CD14-positive monocyte (primary cell): Measurements from ENCODE around the gene CEP72. TPM values are rescaled to one million over a fixed set of nuclear protein-coding genes. Genes with fewer than 3 reads are reported as not detected.
A peak's percentile ranks its signal among the peaks of the same experiment; 100 is the strongest.

Experiments
- DNase-seq, 3 donors: peaks; one replicate each; pipeline ENCODE4 v3.0.0-alpha.2; 2011 to 2022
- H2AFZ ChIP-seq: 2 replicates; pipeline ENCODE4 v1.6.0; 2012; ENCODE audit warnings: mild to moderate bottlenecking, low read depth, low read length, inconsistent platforms; ENCODE audit not compliant: insufficient read depth, poor library complexity, severe bottlenecking
- H3K27ac ChIP-seq, 2 donors: 1 replicate in 1 of 2; 2 replicates in 1 of 2; pipeline ENCODE4 v1.5.1; 2012 to 2013; ENCODE audit warnings: low read length in 2 of 2, control low read depth in 1 of 2, inconsistent platforms in 1 of 2, low read depth in 1 of 2, mild to moderate bottlenecking in 1 of 2
- H3K27me3 ChIP-seq, 2 donors: one replicate each; pipeline versions ENCODE4 v1.6.0 to v1.6.1; 2011 to 2013; ENCODE audit warnings: low read length in 2 of 2; ENCODE audit not compliant: control insufficient read depth in 2 of 2, insufficient read depth in 2 of 2
- H3K36me3 ChIP-seq, 2 donors: replicated peaks in 1 of 2; 1 replicate in 1 of 2; 2 replicates in 1 of 2; pipeline versions ENCODE4 v1.5.1 to v1.6.1; 2012 to 2013; ENCODE audit warnings: low read length in 2 of 2, control low read depth in 1 of 2, inconsistent platforms in 1 of 2, mild to moderate bottlenecking in 1 of 2; ENCODE audit not compliant: insufficient read depth in 2 of 2, control insufficient read depth in 1 of 2
- H3K4me1 ChIP-seq, 2 donors: 1 replicate in 1 of 2; 2 replicates in 1 of 2; pipeline versions ENCODE4 v1.5.1 to v1.6.1; 2012 to 2013; ENCODE audit warnings: low read length in 2 of 2, control low read depth in 1 of 2, inconsistent platforms in 1 of 2, mild to moderate bottlenecking in 1 of 2, moderate library complexity in 1 of 2; ENCODE audit not compliant: insufficient read depth in 2 of 2, control insufficient read depth in 1 of 2
- H3K4me2 ChIP-seq: replicated peaks from 2 replicates; pipeline ENCODE3; 2012; ENCODE audit warnings: low read length, moderate library complexity, mild to moderate bottlenecking; ENCODE audit not compliant: poor library complexity, severe bottlenecking; ENCODE audit errors: extremely low read depth
- H3K4me3 ChIP-seq, 3 experiments: fragments of 200-600 bp in 1 of 3; sonication (generic) in 1 of 3; replicated peaks in 1 of 3; 1 replicate in 2 of 3; 2 replicates in 1 of 3; pipeline ENCODE4 v1.5.1; 2011 to 2013; ENCODE audit warnings: low read length in 3 of 3, mild to moderate bottlenecking in 3 of 3, control low read depth in 2 of 3, low read depth in 2 of 3, inconsistent platforms in 1 of 3, moderate library complexity in 1 of 3
- H3K79me2 ChIP-seq: 2 replicates; pipeline ENCODE4 v1.6.0; 2012; ENCODE audit warnings: mild to moderate bottlenecking, control low read depth, inconsistent platforms, low read length, moderate library complexity; ENCODE audit not compliant: insufficient read depth
- H3K9ac ChIP-seq: 2 replicates; pipeline ENCODE4 v1.6.0; 2017; ENCODE audit warnings: low read length, mild to moderate bottlenecking; ENCODE audit not compliant: insufficient read depth, poor library complexity, severe bottlenecking
- H3K9me3 ChIP-seq, 2 donors: replicated peaks in 1 of 2; 1 replicate in 1 of 2; 2 replicates in 1 of 2; pipeline versions ENCODE4 v1.5.1 to v1.6.1; 2012 to 2013; ENCODE audit warnings: low read length in 2 of 2, control low read depth in 1 of 2; ENCODE audit not compliant: control insufficient read depth in 1 of 2, insufficient read depth in 1 of 2
- H4K20me1 ChIP-seq: 2 replicates; pipeline ENCODE4 v1.6.0; 2012; ENCODE audit warnings: mild to moderate bottlenecking, low read length, control low read depth, moderate library complexity; ENCODE audit not compliant: insufficient read depth
- H3K27ac Mint-ChIP-seq, 7 donors: one replicate each; pipeline ENCODE4 v1.8.0; 2020; ENCODE audit warnings: mild to moderate bottlenecking in 7 of 7, mixed read lengths in 7 of 7, moderate library complexity in 6 of 7, inconsistent platforms in 2 of 7
- H3K27me3 Mint-ChIP-seq, 3 donors: one replicate each; pipeline ENCODE4 v1.8.0; 2021 to 2022; ENCODE audit warnings: low read depth in 3 of 3, mild to moderate bottlenecking in 3 of 3, mixed read lengths in 3 of 3, moderate library complexity in 3 of 3, inconsistent platforms in 1 of 3
- H3K36me3 Mint-ChIP-seq, 2 donors: one replicate each; pipeline ENCODE4 v1.8.0; 2020; ENCODE audit warnings: mixed read lengths in 2 of 2, inconsistent platforms in 1 of 2, mild to moderate bottlenecking in 1 of 2
- H3K4me1 Mint-ChIP-seq: one replicate; pipeline ENCODE4 v1.8.0; 2020; ENCODE audit warnings: mild to moderate bottlenecking, mixed read lengths
- H3K4me3 Mint-ChIP-seq, 2 donors: one replicate each; pipeline ENCODE4 v1.8.0; 2020; ENCODE audit warnings: mild to moderate bottlenecking in 2 of 2, mixed read lengths in 2 of 2, moderate library complexity in 1 of 2
- H3K9me3 Mint-ChIP-seq, 7 donors: one replicate each; pipeline ENCODE4 v1.8.0; 2020 to 2022; ENCODE audit warnings: mixed read lengths in 7 of 7, mild to moderate bottlenecking in 6 of 7, moderate library complexity in 6 of 7, inconsistent platforms in 2 of 7
- CTCF ChIP-seq: fragments of 200-600 bp; IDR thresholded peaks from one replicate; pipeline ENCODE4 v1.8.0; 2022; ENCODE audit warnings: antibody characterized with exemption, mild to moderate bottlenecking
- WGBS: methylation state at CpG from one replicate; pipeline ENCODE4 v1.1.5; 2013; ENCODE audit warnings: missing lambda C conversion rate; ENCODE audit not compliant: insufficient coverage; 5-methylcytosine and 5-hydroxymethylcytosine counted together
- intact Hi-C, 2 donors: fragments of 100-400 bp; cut with micrococcal nuclease; formaldehyde crosslinking; loops; one replicate each; pipeline versions ENCODE4 v1.15.0 to v1.15.1; 2023
- polyA plus RNA-seq, 3 donors: library from polyadenylated mRNA; depleted of rRNA in 1 of 3; unstranded in 2 of 3; stranded (reverse) in 1 of 3; fragments of 300-500 nt in 2 of 3; fragments of >200 nt in 1 of 3; fragmentation: Illumina TruSeq in 2 of 3; gene quantifications; 1 replicate in 2 of 3; 2 replicates in 1 of 3; pipeline ENCODE4 v1.2.3, GENCODE V29; 2012 to 2021

Gene CEP72
- polyA plus RNA-seq, 3 donors, result 0.13 to 2.1 (median 0.24) TPM

- intact Hi-C loops, result loop anchor here (5.0 to 10.0 kb wide), 8 partner anchors 69 to 1184 kb away; partner anchors contain the start of genes BRD9 (in 1 of the 2), EXOC3 (in 1 of the 2), MRPL36 (in 1 of the 2) and PDCD6 (in 1 of the 2)
- H3K4me1 Mint-ChIP-seq, result peaks cover 34% of the 10 kb centered on the region
- peaks cover 18% of the 10 kb centered on the region for H3K79me2 ChIP-seq
- peak overlapping the region; percentile 73 to 78 for H3K4me3 Mint-ChIP-seq
- H3K27ac ChIP-seq, result no peak overlapping the region
- TF ChIP-seq CTCF, result no peak
- no peak for DNase-seq
- 42% methylated on average over 8 of the region's 11 CpGs for WGBS
- no peaks in the 10 kb centered on the region for H3K36me3 ChIP-seq
- H3K9me3 ChIP-seq, result no peaks in the 10 kb centered on the region
- H2AFZ ChIP-seq, result peak overlapping the region; percentile 76
- peaks cover 26 to 33% of the 10 kb centered on the region in 2 donors for H3K4me1 ChIP-seq
- peak overlapping the region; percentile 90 for H3K4me2 ChIP-seq
- H3K27ac Mint-ChIP-seq, result peak overlapping the region in 2 of 7 donors; percentile 26 to 30
- H3K36me3 Mint-ChIP-seq, result peaks cover 0 to 1% of the 10 kb centered on the region in 2 donors
- no peaks in the 10 kb centered on the region for H4K20me1 ChIP-seq
- peaks cover 5 to 7% (median 6%) of the 10 kb centered on the region in 7 donors for H3K9me3 Mint-ChIP-seq
- H3K27me3 ChIP-seq, result peaks cover 0 to 35% of the 10 kb centered on the region in 2 donors
- peak overlapping the region; percentile 58 to 88 (median 85) for H3K4me3 ChIP-seq
- H3K27me3 Mint-ChIP-seq, result peaks cover 35 to 43% (median 36%) of the 10 kb centered on the region in 3 donors
- H3K9ac ChIP-seq, result peak overlapping the region; percentile 64
These were observed 1.1 kb upstream of the CEP72 start for GRCh38 chr5:610744-611730.
